HG02885 (cell line): ENCODE results near the gene TACC2.

Source experiments
- ATAC-seq: cut with Tn5 transposase; IDR thresholded peaks from one replicate; pipeline ENCODE4 v1.9.1; 2021; ENCODE audit warnings: mild to moderate bottlenecking; ENCODE audit not compliant: unreplicated experiment, poor library complexity

TACC2 gene

GRCh38 chr10:122208571-122209430 is 219.8 kb downstream of the TACC2 start:
- ATAC-seq: no peak

- ATAC-seq: no peak
These were observed 221.7 kb downstream of the TACC2 start for GRCh38 chr10:122210481-122211265.

- ATAC-seq: no peak
These were observed 224.4 kb downstream of the TACC2 start for GRCh38 chr10:122213364-122213763.

- ATAC-seq: no peak
These were observed 224.8 kb downstream of the TACC2 start for GRCh38 chr10:122213766-122214165.

- no peak for ATAC-seq
These were observed 227.1 kb downstream of the TACC2 start for GRCh38 chr10:122216047-122216446.

- ATAC-seq: no peak
These were observed 230.4 kb downstream of the TACC2 start for GRCh38 chr10:122219340-122219739.

GRCh38 chr10:122220736-122221135 is 231.8 kb downstream of the TACC2 start:
- ATAC-seq: no peak

- ATAC-seq: no peak
These were observed 233.0 kb downstream of the TACC2 start for GRCh38 chr10:122221958-122222357.

- ATAC-seq: no peak
These were observed 233.7 kb downstream of the TACC2 start for GRCh38 chr10:122222638-122223037.

GRCh38 chr10:122224159-122224558 is 235.2 kb downstream of the TACC2 start:
- no peak for ATAC-seq

- ATAC-seq: no peak
These were observed 236.4 kb downstream of the TACC2 start for GRCh38 chr10:122225330-122225729.

- ATAC-seq: no peak
These were observed 238.8 kb downstream of the TACC2 start for GRCh38 chr10:122227754-122228153.

GRCh38 chr10:122229666-122230065 is 240.7 kb downstream of the TACC2 start:
- no peak for ATAC-seq

GRCh38 chr10:122230222-122230621 is 241.3 kb downstream of the TACC2 start:
- ATAC-seq: no peak

- ATAC-seq: no peak
These were observed 243.8 kb downstream of the TACC2 start for GRCh38 chr10:122232769-122233168.

- no peak for ATAC-seq
These were observed 244.9 kb downstream of the TACC2 start for GRCh38 chr10:122233857-122234348.

GRCh38 chr10:122234416-122234815 is 245.5 kb downstream of the TACC2 start:
- no peak for ATAC-seq

GRCh38 chr10:122236690-122237306 is 247.8 kb downstream of the TACC2 start:
- no peak for ATAC-seq

GRCh38 chr10:122237331-122237990 is 248.5 kb downstream of the TACC2 start:
- ATAC-seq: no peak

GRCh38 chr10:122239578-122240257 is 250.8 kb downstream of the TACC2 start:
- no peak for ATAC-seq
